PC-3 (cell line): ENCODE results near the gene BZW2. TPM values are rescaled to one million over a fixed set of nuclear protein-coding genes. Genes with fewer than 3 reads are reported as not detected.
"Not testable (repeated sequence)": the region's sequence is repeated elsewhere in the genome, so short reads cannot be mapped to it uniquely, and the experiment has no call there.

Source experiments
- ATAC-seq: fragments of 200-7000 bp; cut with Tn5 transposase; 2 replicates; pipeline ENCODE4 v1.9.1; 2020; ENCODE audit warnings: mild to moderate bottlenecking, moderate library complexity
- BruUV-seq: library from RNA; stranded (reverse); fragments of 400-500 nt; replicated peaks from 2 replicates; lab custom pipeline; 2021; lab: Mats Ljungman, UMichigan
- CTCF ChIA-PET: fragments of 300-600 bp; sonication (Branson Sonifier 250); formaldehyde crosslinking; loops from one replicate; lab custom pipeline; 2022; ENCODE audit warnings: antibody characterized with exemption; lab: Charles Lee
- POLR2A ChIA-PET: fragments of 300-600 bp; sonication (Branson Sonifier 250); formaldehyde crosslinking; loops from one replicate; lab custom pipeline; 2022; ENCODE audit warnings: antibody characterized with exemption; ENCODE audit not compliant: unreplicated experiment; lab: Charles Lee
- DNase-seq: peaks from one replicate; pipeline ENCODE4 v3.0.0-alpha.2; 2015
- H2AFZ ChIP-seq: fragments of 300-600 bp; sonication (generic); 2 replicates; pipeline ENCODE4 v1.6.0; 2016; ENCODE audit warnings: antibody characterized with exemption, low read length
- H3F3A ChIP-seq: fragments of 300-600 bp; sonication (generic); one replicate; pipeline ENCODE4 v1.6.0; 2017; ENCODE audit warnings: antibody characterized with exemption, low read length, control low read depth, mild to moderate bottlenecking; ENCODE audit not compliant: unreplicated experiment
- H3K27ac ChIP-seq: fragments of 300-600 bp; sonication (generic); 2 replicates; pipeline ENCODE4 v1.5.1; 2016; ENCODE audit warnings: mild to moderate bottlenecking, low read length
- H3K27me3 ChIP-seq: fragments of 300-600 bp; sonication (generic); 2 replicates; pipeline ENCODE4 v1.6.1; 2016; ENCODE audit warnings: low read length, mixed read lengths
- H3K36me3 ChIP-seq: fragments of 300-600 bp; sonication (generic); 2 replicates; pipeline ENCODE4 v1.6.1; 2016; ENCODE audit warnings: low read depth, mixed run types, low read length, mixed read lengths
- H3K4me1 ChIP-seq: fragments of 300-600 bp; sonication (generic); 2 replicates; pipeline ENCODE4 v1.5.1; 2016; ENCODE audit warnings: low read length; ENCODE audit not compliant: insufficient read depth
- H3K4me2 ChIP-seq: fragments of 300-600 bp; sonication (generic); 2 replicates; pipeline ENCODE4 v1.6.0; 2016; ENCODE audit warnings: low read length
- H3K4me3 ChIP-seq: fragments of 300-600 bp; sonication (generic); 2 replicates; pipeline ENCODE4 v1.5.1; 2016; ENCODE audit warnings: mild to moderate bottlenecking, low read length, mixed read lengths
- H3K79me2 ChIP-seq: fragments of 300-600 bp; sonication (generic); 2 replicates; pipeline ENCODE4 v1.6.1; 2017; ENCODE audit warnings: low read length, mixed read lengths
- H3K9ac ChIP-seq: fragments of 300-600 bp; sonication (generic); 2 replicates; pipeline ENCODE4 v1.6.0; 2016; ENCODE audit warnings: mild to moderate bottlenecking, low read length
- H3K9me2 ChIP-seq: fragments of 300-600 bp; sonication (generic); replicated peaks from 2 replicates; pipeline ENCODE4 v1.6.1; 2016; ENCODE audit warnings: mixed run types, low read length, mixed read lengths
- H3K9me3 ChIP-seq: fragments of 300-600 bp; sonication (generic); 2 replicates; pipeline ENCODE4 v1.6.1; 2016; ENCODE audit warnings: low read length, mixed read lengths
- H4K20me1 ChIP-seq: fragments of 300-600 bp; sonication (generic); 2 replicates; pipeline ENCODE4 v1.6.1; 2016; ENCODE audit warnings: low read length, mixed read lengths
- CTCF ChIP-seq: fragments of 300-600 bp; sonication (generic); conservative IDR thresholded peaks from 2 replicates; pipeline ENCODE4 v1.5.1; 2017; ENCODE audit warnings: antibody characterized with exemption, low read depth, mild to moderate bottlenecking, low read length
- EZH2 ChIP-seq: fragments of 300-600 bp; sonication (generic); IDR thresholded peaks from one replicate; pipeline ENCODE4 v1.6.1; 2017; ENCODE audit warnings: antibody characterized with exemption, mild to moderate bottlenecking, low read length; ENCODE audit not compliant: unreplicated experiment
- EZH2phosphoT487 ChIP-seq: fragments of 300-600 bp; sonication (generic); IDR thresholded peaks from 2 replicates; pipeline ENCODE4 v1.6.1; 2018; ENCODE audit warnings: mild to moderate bottlenecking, antibody characterized with exemption, low read length, borderline replicate concordance
- intact Hi-C: fragments of 100-400 bp; cut with micrococcal nuclease; formaldehyde crosslinking; loops from 2 replicates; pipeline ENCODE4 v1.9.0; 2023
- total RNA-seq: library from RNA; depleted of rRNA; stranded (reverse); fragments of >200 nt; gene quantifications from 2 replicates; pipeline ENCODE4 v1.2.3, GENCODE V29; 2014

BZW2 gene
- total RNA-seq, 1 experiment from 2014 or later, result 86.1 TPM

- ATAC-seq (no peak), DNase-seq (no peak)
- H3F3A ChIP-seq, result no peaks in the 10 kb centered on the region
- H3K27ac ChIP-seq, result no peak overlapping the region
- CTCF ChIA-PET, result no interaction called here
- no peak for TF ChIP-seq EZH2
- TF ChIP-seq EZH2phosphoT487, result no peak
- TF ChIP-seq CTCF, result no peak
- peaks cover 8% of the 10 kb centered on the region for H3K36me3 ChIP-seq
- H3K4me3 ChIP-seq, result no peak overlapping the region
- peaks cover 26% of the 10 kb centered on the region for H3K4me1 ChIP-seq
- peaks cover 62% of the 10 kb centered on the region for H4K20me1 ChIP-seq
- intact Hi-C loops, result no loop called here
- no peak overlapping the region for H3K9ac ChIP-seq
- no peaks in the 10 kb centered on the region for H3K27me3 ChIP-seq
- no peak overlapping the region for H2AFZ ChIP-seq
- H3K79me2 ChIP-seq, result peaks cover 96% of the 10 kb centered on the region
- no TSS peak for BruUV-seq
- POLR2A ChIA-PET, result no interaction called here
- H3K9me2 ChIP-seq, result no peaks in the 10 kb centered on the region
- H3K4me2 ChIP-seq, result no peak overlapping the region
- no peaks in the 10 kb centered on the region for H3K9me3 ChIP-seq
These were observed 9.4 kb downstream of the BZW2 start for GRCh38 chr7:16655394-16655793.

DNA sequence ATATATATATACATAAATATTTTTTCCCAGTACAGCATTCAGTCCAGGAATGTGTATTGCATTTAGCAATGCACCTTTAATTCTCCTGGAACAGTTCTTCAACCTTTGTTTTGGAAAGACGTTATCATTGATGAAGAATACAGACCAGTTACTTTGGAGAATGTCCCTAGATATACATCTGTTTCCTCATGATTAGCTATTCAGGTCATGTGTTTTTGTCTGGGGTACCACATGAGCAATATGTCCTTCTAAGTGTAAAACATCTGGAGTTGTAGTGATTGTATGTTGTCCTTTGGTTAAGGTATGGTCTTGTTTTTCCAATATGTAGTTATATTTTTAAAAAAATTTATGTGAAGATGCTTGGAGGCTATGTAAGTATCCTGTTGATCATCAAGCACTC is 10.2 kb downstream of the BZW2 start:
- no peak overlapping the region for H3K4me2 ChIP-seq
- ChIA-PET POLR2A (no interaction called here), CTCF (no interaction called here)
- intact Hi-C loops, result no loop called here
- peaks cover 29% of the 10 kb centered on the region for H3K4me1 ChIP-seq
- H3K9ac ChIP-seq, result no peak overlapping the region
- no peak for TF ChIP-seq EZH2
- TF ChIP-seq EZH2phosphoT487, result no peak
- no peak for TF ChIP-seq CTCF
- no peaks in the 10 kb centered on the region for H3F3A ChIP-seq
- no peaks in the 10 kb centered on the region for H3K27me3 ChIP-seq
- no peak overlapping the region for H3K27ac ChIP-seq
- H3K79me2 ChIP-seq, result peaks cover 96% of the 10 kb centered on the region
- H3K9me3 ChIP-seq, result no peaks in the 10 kb centered on the region
- peaks cover 8% of the 10 kb centered on the region for H3K36me3 ChIP-seq
- no peak for DNase-seq
- ATAC-seq, result no peak
- no peaks in the 10 kb centered on the region for H3K9me2 ChIP-seq
- H2AFZ ChIP-seq, result no peak overlapping the region
- BruUV-seq, result no TSS peak
- no peak overlapping the region for H3K4me3 ChIP-seq
- H4K20me1 ChIP-seq, result peaks cover 62% of the 10 kb centered on the region

DNA sequence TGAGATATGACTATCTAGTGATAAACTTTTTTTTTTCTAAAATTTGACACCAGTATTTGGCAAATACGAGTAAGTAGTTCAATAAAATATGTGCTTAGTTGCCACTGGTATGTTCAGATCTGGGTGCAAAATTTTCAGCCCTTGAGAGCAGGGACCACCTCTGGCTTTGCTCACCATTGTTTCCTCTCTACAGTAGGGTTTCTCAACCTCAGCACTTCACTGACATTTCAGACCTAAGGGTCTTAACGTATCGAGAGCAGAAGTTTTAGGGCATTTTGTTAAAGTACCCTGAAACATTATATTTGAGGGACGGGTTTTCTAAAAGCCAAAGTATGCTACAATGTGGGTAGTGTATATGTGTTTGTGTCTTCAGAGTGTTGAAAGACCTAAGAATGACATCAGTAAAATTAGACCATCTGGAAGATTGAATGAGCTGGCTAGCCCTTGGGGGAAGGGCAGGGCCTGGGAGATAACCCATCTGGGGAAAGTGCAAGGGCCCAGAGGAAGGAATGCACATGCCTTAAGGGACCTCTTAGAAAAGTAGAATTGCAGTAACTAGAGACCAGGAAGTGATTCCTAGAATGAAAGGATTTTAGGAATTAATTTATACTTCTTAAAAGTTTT is 11.8 kb downstream of the BZW2 start:
- intact Hi-C loops, result no loop called here
- BruUV-seq, result no TSS peak
- ChIA-PET POLR2A (no interaction called here), CTCF (no interaction called here)
- DNase-seq, result peak; percentile 37
- peaks cover 8% of the 10 kb centered on the region; the same call in 1 of the 2 replicates for H3K36me3 ChIP-seq
- no peaks in the 10 kb centered on the region for H3K9me2 ChIP-seq
- no peak for ATAC-seq
- H4K20me1 ChIP-seq, result peaks cover 60% of the 10 kb centered on the region
- TF ChIP-seq EZH2 (no peak), CTCF (no peak), EZH2phosphoT487 (no peak)
- peaks cover 96% of the 10 kb centered on the region for H3K79me2 ChIP-seq
- no peak overlapping the region for H3K27ac ChIP-seq
- peaks cover 31% of the 10 kb centered on the region for H3K4me1 ChIP-seq
- H2AFZ ChIP-seq, result no peak overlapping the region
- no peak overlapping the region for H3K4me3 ChIP-seq
- no peak overlapping the region for H3K9ac ChIP-seq
- 0 out of 2 replicates have a peak overlapping the region, but pooled peaks have one; percentile 5 for H3K4me2 ChIP-seq
- no peaks in the 10 kb centered on the region for H3K9me3 ChIP-seq
- H3K27me3 ChIP-seq, result no peaks in the 10 kb centered on the region
- no peaks in the 10 kb centered on the region for H3F3A ChIP-seq

GRCh38 chr7:16659854-16660497 is 14.0 kb downstream of the BZW2 start:
- POLR2A ChIA-PET, BruUV-seq: not testable (repeated sequence)

More at GRCh38 chr7:16659854-16660497, 14.0 kb downstream of the BZW2 start:
- CTCF ChIA-PET, intact Hi-C loops, DNase-seq, H3F3A ChIP-seq, H3K9ac ChIP-seq, ATAC-seq, H3K4me2 ChIP-seq, H3K27me3 ChIP-seq, H2AFZ ChIP-seq, H3K4me3 ChIP-seq, H3K9me3 ChIP-seq, H3K27ac ChIP-seq, H3K9me2 ChIP-seq: not testable (repeated sequence)
- Histone ChIP-seq H4K20me1 (peaks cover 58% of the 10 kb centered on the region), H3K4me1 (peaks cover 28% of the 10 kb centered on the region), H3K36me3 (peaks cover 15% of the 10 kb centered on the region; the same call in 1 of the 2 replicates), H3K79me2 (peaks cover 96% of the 10 kb centered on the region)
